Right lobe of liver (tissue), 4 donors: Measurements from ENCODE around the gene PDE6A.

ENCODE experiments used
- CTCF ChIP-seq, 4 donors: fragments of 200-600 bp in 3 of 4; fragments of 450-650 bp in 1 of 4; IDR thresholded peaks; one replicate each; pipeline versions ENCODE4 v1.5.1 to v1.8.0; 2016 to 2022; ENCODE audit warnings: antibody characterized with exemption in 4 of 4, mild to moderate bottlenecking in 2 of 4
- POLR2A ChIP-seq: fragments of 450-650 bp; IDR thresholded peaks from one replicate; pipeline ENCODE4 v1.6.1; 2017; ENCODE audit warnings: antibody characterized with exemption, mild to moderate bottlenecking
- donor health status: DM: no; HTN: no; CAD: no.
- donor health status: DM: no; HTN: no; CAD: no.
- donor health status: DM: no; HTN: yes; CAD: no.

DNA sequence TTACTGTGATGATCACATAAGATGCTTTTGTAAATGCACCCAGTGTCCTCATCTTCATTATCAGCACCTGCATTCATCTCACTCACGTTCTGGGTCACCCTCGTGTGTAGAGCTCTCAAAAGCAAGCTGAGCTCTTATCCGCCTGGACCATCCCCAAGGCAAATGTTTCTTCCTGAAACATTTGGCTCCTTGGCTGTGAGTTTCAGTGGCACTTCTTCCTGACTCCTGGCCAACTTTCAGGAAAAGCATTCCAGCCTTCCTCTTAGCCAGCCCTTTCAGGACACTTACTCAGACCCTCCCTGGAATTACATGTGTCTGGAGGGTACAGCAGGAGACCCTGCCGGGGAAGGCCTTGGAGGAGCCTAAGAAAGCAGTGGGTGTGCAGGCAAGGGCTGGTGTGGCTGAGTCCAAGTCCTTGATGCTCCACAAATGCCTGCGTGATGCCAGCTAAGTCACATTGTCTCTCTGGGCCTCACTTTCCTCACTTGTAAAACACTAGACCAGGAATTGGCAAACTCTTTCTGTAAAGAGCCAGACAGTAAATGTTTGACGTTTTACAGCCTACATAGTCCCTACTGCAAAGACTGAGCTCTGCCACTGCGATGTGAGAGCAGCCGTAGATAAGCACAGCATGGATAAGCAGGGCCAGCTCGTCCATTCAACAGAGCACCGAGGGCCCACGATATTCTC lies 72.1 kb downstream of the PDE6A start:
- TF ChIP-seq CTCF (IDR thresholded peaks at IDR 0.05) (no peak), POLR2A (no peak)
